EL (cell line): ENCODE results near the gene RAB26.
A peak's percentile ranks its signal among the peaks of the same experiment; 100 is the strongest.
"Not testable (repeated sequence)": the region's sequence is repeated elsewhere in the genome, so short reads cannot be mapped to it uniquely, and the experiment has no call there.

Experiments used
- DNase-seq: peaks from one replicate; pipeline ENCODE4 v3.0.0-alpha.2; 2016

RAB26 gene

GRCh38 chr16:2117960-2118722 lies 30.3 kb upstream of the RAB26 start:
- not testable (repeated sequence) for DNase-seq

GRCh38 chr16:2121325-2121724 lies 27.1 kb upstream of the RAB26 start:
- DNase-seq, result peak; percentile 57

GRCh38 chr16:2121853-2122252 lies 26.6 kb upstream of the RAB26 start:
- no peak for DNase-seq

- no peak for DNase-seq
Measured at GRCh38 chr16:2122429-2122828, 26.0 kb upstream of the RAB26 start.

GRCh38 chr16:2122934-2123683 lies 25.3 kb upstream of the RAB26 start:
- not testable (repeated sequence) for DNase-seq

- DNase-seq, result not testable (repeated sequence)
Measured at GRCh38 chr16:2123706-2124376, 24.6 kb upstream of the RAB26 start.

- peak; percentile 49 for DNase-seq
Measured at GRCh38 chr16:2124377-2124693, 24.1 kb upstream of the RAB26 start.

GRCh38 chr16:2124694-2125444 lies 23.6 kb upstream of the RAB26 start:
- peak; percentile 89 for DNase-seq

GRCh38 chr16:2125609-2126008 lies 22.8 kb upstream of the RAB26 start:
- not testable (repeated sequence) for DNase-seq

- not testable (repeated sequence) for DNase-seq
Measured at GRCh38 chr16:2126161-2126743, 22.2 kb upstream of the RAB26 start.

GRCh38 chr16:2126928-2127556 lies 21.4 kb upstream of the RAB26 start:
- DNase-seq, result not testable (repeated sequence)

- peak; percentile 61 for DNase-seq
Measured at GRCh38 chr16:2127630-2128280, 20.7 kb upstream of the RAB26 start.

GRCh38 chr16:2129251-2129650 lies 19.2 kb upstream of the RAB26 start:
- DNase-seq, result peak; percentile 86

- DNase-seq, result peak; percentile 41
Measured at GRCh38 chr16:2129890-2130447, 18.5 kb upstream of the RAB26 start.

- not testable (repeated sequence) for DNase-seq
Measured at GRCh38 chr16:2133797-2134196, 14.6 kb upstream of the RAB26 start.

- not testable (repeated sequence) for DNase-seq
Measured at GRCh38 chr16:2135071-2135470, 13.4 kb upstream of the RAB26 start.

- peak; percentile 87 for DNase-seq
Measured at GRCh38 chr16:2135770-2136490, 12.5 kb upstream of the RAB26 start, which contains the start of gene PKD1. Gene PKD1, minus strand, starts transcription at chr16:2135898. Its CDS starts 209 bp downstream, at chr16:2135689.

- no peak for DNase-seq
Measured at GRCh38 chr16:2142942-2143877, 5.2 kb upstream of the RAB26 start.

GRCh38 chr16:2143878-2144485 lies 4.4 kb upstream of the RAB26 start:
- no peak for DNase-seq
